Mammary epithelial cell (primary cell): Measurements from ENCODE around the gene GRAMD1B.

Source experiments
- EZH2 ChIP-seq: IDR thresholded peaks from 2 replicates; pipeline ENCODE4 v1.6.1; 2012; ENCODE audit warnings: low read length, inconsistent platforms, borderline replicate concordance
- TF ChIP-seq, protein P1 (sequence below), 2 donors: IDR thresholded peaks in 1 of 2; conservative IDR thresholded peaks in 1 of 2; 2 replicates each; pipeline ENCODE4 v1.5.1; 2011 to 2012; ENCODE audit warnings: inconsistent platforms in 2 of 2, low read length in 2 of 2, mild to moderate bottlenecking in 2 of 2, control low read depth in 1 of 2, low read depth in 1 of 2; ENCODE audit not compliant: insufficient read depth in 1 of 2; ENCODE audit errors: extremely low read depth in 1 of 2

DNA sequence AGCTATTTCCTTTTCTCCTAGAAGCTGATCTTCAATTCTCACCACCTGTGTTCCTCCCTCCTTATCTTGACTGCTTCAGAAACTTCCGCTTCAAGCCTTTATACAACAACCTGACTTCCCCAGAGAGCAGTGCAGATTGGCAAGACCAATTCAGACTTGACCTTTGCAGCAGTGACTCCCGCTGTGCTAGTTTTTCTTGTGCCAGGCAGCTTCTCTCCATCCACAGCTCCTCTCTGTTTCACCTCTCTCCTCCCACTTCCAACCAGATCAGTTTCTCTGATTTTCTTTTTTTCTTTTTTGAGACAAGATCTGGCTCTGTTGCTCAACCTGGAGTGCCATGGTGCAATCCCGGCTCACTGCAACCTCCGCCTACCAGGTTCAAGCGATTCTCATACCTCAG, 74.3 kb downstream of the GRAMD1B start:
- TF ChIP-seq, protein P1, sequence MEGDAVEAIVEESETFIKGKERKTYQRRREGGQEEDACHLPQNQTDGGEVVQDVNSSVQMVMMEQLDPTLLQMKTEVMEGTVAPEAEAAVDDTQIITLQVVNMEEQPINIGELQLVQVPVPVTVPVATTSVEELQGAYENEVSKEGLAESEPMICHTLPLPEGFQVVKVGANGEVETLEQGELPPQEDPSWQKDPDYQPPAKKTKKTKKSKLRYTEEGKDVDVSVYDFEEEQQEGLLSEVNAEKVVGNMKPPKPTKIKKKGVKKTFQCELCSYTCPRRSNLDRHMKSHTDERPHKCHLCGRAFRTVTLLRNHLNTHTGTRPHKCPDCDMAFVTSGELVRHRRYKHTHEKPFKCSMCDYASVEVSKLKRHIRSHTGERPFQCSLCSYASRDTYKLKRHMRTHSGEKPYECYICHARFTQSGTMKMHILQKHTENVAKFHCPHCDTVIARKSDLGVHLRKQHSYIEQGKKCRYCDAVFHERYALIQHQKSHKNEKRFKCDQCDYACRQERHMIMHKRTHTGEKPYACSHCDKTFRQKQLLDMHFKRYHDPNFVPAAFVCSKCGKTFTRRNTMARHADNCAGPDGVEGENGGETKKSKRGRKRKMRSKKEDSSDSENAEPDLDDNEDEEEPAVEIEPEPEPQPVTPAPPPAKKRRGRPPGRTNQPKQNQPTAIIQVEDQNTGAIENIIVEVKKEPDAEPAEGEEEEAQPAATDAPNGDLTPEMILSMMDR (conservative IDR thresholded peaks at IDR 0.05 in 1 of 2, IDR thresholded peaks at IDR 0.05 in 1 of 2; ENCODE audit: extremely low read depth in 1 of 2, insufficient read depth in 1 of 2, low read depth in 1 of 2, low read length in 2 of 2) = no peak
- no peak for TF ChIP-seq EZH2
